SK-N-SH (cell line): Measurements from ENCODE around the gene ALAD. TPM values are rescaled to one million over a fixed set of nuclear protein-coding genes. Genes with fewer than 3 reads are reported as not detected.

Source experiments
- CTCF ChIA-PET: fragments of 300-600, 350-600 bp; formaldehyde crosslinking; extraction: SDS; loops from one replicate; lab custom pipeline; 2021; lab: Yijun Ruan, JAX
- POLR2A ChIA-PET: fragments of 350-600 bp; sonication (Branson Sonifier 250); formaldehyde crosslinking; extraction: SDS; loops from one replicate; lab custom pipeline; 2020; ENCODE audit warnings: antibody characterized with exemption, inconsistent platforms; lab: Yijun Ruan, JAX
- DNase-seq: peaks from one replicate; pipeline ENCODE4 v3.0.0; 2012
- H2AFZ ChIP-seq: fragments of 200-600 bp; sonication (generic); 2 replicates; pipeline ENCODE4 v1.8.1; 2016; ENCODE audit warnings: antibody characterized with exemption, mild to moderate bottlenecking, low read depth
- H3F3A ChIP-seq: fragments of 200-600 bp; sonication (generic); replicated peaks from 2 replicates; pipeline ENCODE3; 2016; ENCODE audit warnings: antibody characterized with exemption, mild to moderate bottlenecking; ENCODE audit not compliant: insufficient read depth
- H3K27ac ChIP-seq, 2 experiments: fragments of 200-500 bp in 1 of 2; fragments of 200-600 bp in 1 of 2; sonication (Bioruptor generic) in 1 of 2; sonication (generic), shearing (Covaris generic) in 1 of 2; 2 replicates each; pipeline versions ENCODE4 v1.5.1 to v1.6.1; 2014 to 2016; ENCODE audit warnings: low read depth in 2 of 2, inconsistent platforms in 1 of 2, low read length in 1 of 2, mild to moderate bottlenecking in 1 of 2, mixed read lengths in 1 of 2
- H3K27me3 ChIP-seq: fragments of 200-600 bp; sonication (generic), shearing (Covaris generic); 2 replicates; pipeline ENCODE4 v1.6.1; 2016; ENCODE audit warnings: mixed run types; ENCODE audit not compliant: insufficient read depth
- H3K36me3 ChIP-seq, 2 experiments: fragments of 200-500 bp in 1 of 2; fragments of 200-600 bp in 1 of 2; sonication (Bioruptor generic) in 1 of 2; sonication (generic) in 1 of 2; replicated peaks in 1 of 2; 2 replicates each; pipeline versions ENCODE3 to v1.5.1; 2014 to 2016; ENCODE audit warnings: low read length in 1 of 2, mild to moderate bottlenecking in 1 of 2; ENCODE audit not compliant: insufficient read depth in 2 of 2, control insufficient read depth in 1 of 2
- H3K4me1 ChIP-seq, 2 experiments: fragments of 200-500 bp in 1 of 2; fragments of 200-600 bp in 1 of 2; sonication (Bioruptor generic) in 1 of 2; sonication (generic), shearing (Covaris generic) in 1 of 2; 2 replicates each; pipeline versions ENCODE4 v1.5.1 to v1.6.1; 2014 to 2016; ENCODE audit warnings: low read depth in 1 of 2, low read length in 1 of 2, mixed run types in 1 of 2; ENCODE audit not compliant: insufficient read depth in 2 of 2, control insufficient read depth in 1 of 2
- H3K4me2 ChIP-seq: fragments of 200-600 bp; sonication (generic), shearing (Covaris generic); 2 replicates; pipeline ENCODE4 v1.6.1; 2017; ENCODE audit warnings: mixed run types
- H3K4me3 ChIP-seq, 2 experiments: fragments of 200-500 bp in 1 of 2; fragments of 200-600 bp in 1 of 2; sonication (Bioruptor generic) in 1 of 2; sonication (generic), shearing (Covaris generic) in 1 of 2; 2 replicates each; pipeline versions ENCODE4 v1.5.1 to v1.8.1; 2014 to 2016; ENCODE audit warnings: low read depth in 2 of 2, inconsistent platforms in 1 of 2, low read length in 1 of 2, mild to moderate bottlenecking in 1 of 2, mixed read lengths in 1 of 2, moderate library complexity in 1 of 2
- H3K79me2 ChIP-seq: fragments of 200-600 bp; sonication (generic); 2 replicates; pipeline ENCODE4 v1.8.1; 2017; ENCODE audit warnings: mild to moderate bottlenecking; ENCODE audit not compliant: insufficient read depth
- H3K9ac ChIP-seq: fragments of 200-600 bp; sonication (generic); 2 replicates; pipeline ENCODE4 v1.6.1; 2017; ENCODE audit warnings: mixed run types
- H3K9me2 ChIP-seq: fragments of 200-600 bp; sonication (generic); 2 replicates; pipeline ENCODE4 v1.6.1; 2017; ENCODE audit warnings: mixed run types
- H3K9me3 ChIP-seq: fragments of 200-600 bp; sonication (generic); 2 replicates; pipeline ENCODE4 v1.6.1; 2017; ENCODE audit warnings: mixed run types, mild to moderate bottlenecking, moderate library complexity
- H4K20me1 ChIP-seq: fragments of 200-600 bp; sonication (generic); 2 replicates; pipeline ENCODE4 v1.6.1; 2017; ENCODE audit warnings: mild to moderate bottlenecking, mixed run types; ENCODE audit not compliant: insufficient read depth
- MAX ChIP-seq: IDR thresholded peaks from 2 replicates; pipeline ENCODE4 v1.4.0; 2012; ENCODE audit warnings: low read depth
- PBX3 ChIP-seq: IDR thresholded peaks from 2 replicates; pipeline ENCODE4; 2012
- RFX5 ChIP-seq: IDR thresholded peaks from 2 replicates; pipeline ENCODE4 v1.6.1; 2012; ENCODE audit warnings: mild to moderate bottlenecking, improper control_type of control experiment, low read length
- RXRA ChIP-seq: IDR thresholded peaks from 2 replicates; pipeline ENCODE4 v1.4.0; 2012; ENCODE audit warnings: low read depth, mild to moderate bottlenecking, borderline replicate concordance
- SMC3 ChIP-seq: IDR thresholded peaks from 2 replicates; pipeline ENCODE4 v1.6.1; 2012; ENCODE audit warnings: low read depth, low read length, improper control_type of control experiment
- TCF12 ChIP-seq: IDR thresholded peaks from 2 replicates; pipeline ENCODE4 v1.4.0; 2012
- USF1 ChIP-seq: IDR thresholded peaks from 2 replicates; pipeline ENCODE4 v1.4.0; 2012; ENCODE audit warnings: low read depth, borderline replicate concordance
- ZBTB33 ChIP-seq: IDR thresholded peaks from 2 replicates; pipeline ENCODE4 v1.4.0; 2012; ENCODE audit warnings: low read depth, borderline replicate concordance
- WGBS: methylation state at CpG from one replicate; pipeline ENCODE4 v1.1.6; 2017; ENCODE audit warnings: low lambda C conversion rate; 5-methylcytosine and 5-hydroxymethylcytosine counted together
- polyA plus RNA-seq, 3 experiments: library from polyadenylated mRNA; depleted of rRNA; stranded (reverse); fragments of >200 nt; gene quantifications; 2 replicates each; pipeline ENCODE4 v1.2.3, GENCODE V29; 2012

Gene ALAD
- polyA plus RNA-seq, 1 of the 3 experiments (the other 2 are of a cell fraction) = 10.7 TPM

- no peak for DNase-seq
- WGBS = 74% methylated on average over 13 of the region's 13 CpGs
These were observed 31.9 kb downstream of the ALAD start for GRCh38 chr9:113368982-113369854.

More at GRCh38 chr9:113368982-113369854, 31.9 kb downstream of the ALAD start:
- TF ChIP-seq TCF12 = no peak
- no peak for TF ChIP-seq SMC3
- no peak for TF ChIP-seq ZBTB33
- no peak for TF ChIP-seq MAX
- TF ChIP-seq USF1 = no peak
- TF ChIP-seq PBX3 = no peak
- TF ChIP-seq RFX5 = no peak
- TF ChIP-seq RXRA = no peak
- Histone ChIP-seq H3F3A (no peaks in the 10 kb centered on the region), H3K79me2 (no peaks in the 10 kb centered on the region), H3K9ac (no peak overlapping the region), H3K4me3 (no peak overlapping the region), H4K20me1 (no peaks in the 10 kb centered on the region), H3K4me1 (no peaks in the 10 kb centered on the region; a peak in 1 of 4 replicates), H3K27ac (no peak overlapping the region), H3K27me3 (no peaks in the 10 kb centered on the region), H2AFZ (no peak overlapping the region), H3K36me3 (peaks cover 0 to 14% of the 10 kb centered on the region in 2 experiments), H3K4me2 (no peak overlapping the region), H3K9me3 (no peaks in the 10 kb centered on the region), H3K9me2 (no peaks in the 10 kb centered on the region)
- POLR2A ChIA-PET = no interaction called here
- CTCF ChIA-PET = no interaction called here
